OCI-LY1 (cell line): ENCODE results near the gene JPH2.
A peak's percentile ranks its signal among the peaks of the same experiment; 100 is the strongest.

Experiments used
- H2AFZ ChIP-seq: fragments of 200-600 bp; sonication (generic), shearing (Covaris generic); 2 replicates; pipeline ENCODE4 v1.6.0; 2014; ENCODE audit warnings: antibody characterized with exemption, mild to moderate bottlenecking, low read length
- H3F3A ChIP-seq: fragments of 200-600 bp; sonication (generic), shearing (Covaris generic); 2 replicates; pipeline ENCODE4 v1.6.0; 2014; ENCODE audit warnings: mild to moderate bottlenecking, antibody characterized with exemption, low read length, moderate library complexity; ENCODE audit not compliant: insufficient read depth
- H3K27ac ChIP-seq: fragments of 200-600 bp; sonication (generic); 2 replicates; pipeline ENCODE4 v1.5.1; 2014; ENCODE audit warnings: low read length, mixed run types, mild to moderate bottlenecking, low read depth; ENCODE audit not compliant: poor library complexity, severe bottlenecking
- H3K27me3 ChIP-seq: fragments of 200-600 bp; sonication (generic); 2 replicates; pipeline ENCODE4 v1.6.0; 2014; ENCODE audit warnings: antibody characterized with exemption, mild to moderate bottlenecking, low read length, moderate library complexity; ENCODE audit not compliant: insufficient read depth
- H3K36me3 ChIP-seq: fragments of 200-600 bp; sonication (generic); 2 replicates; pipeline ENCODE4 v1.6.1; 2014; ENCODE audit warnings: mild to moderate bottlenecking, antibody characterized with exemption, low read length, moderate library complexity, mixed read lengths; ENCODE audit not compliant: insufficient read depth
- H3K4me1 ChIP-seq: fragments of 200-600 bp; sonication (generic); 2 replicates; pipeline ENCODE4 v1.5.1; 2014; ENCODE audit warnings: mild to moderate bottlenecking, low read length, moderate library complexity; ENCODE audit not compliant: insufficient read depth, severe bottlenecking
- H3K4me2 ChIP-seq: fragments of 200-600 bp; sonication (generic), shearing (Covaris generic); 2 replicates; pipeline ENCODE4 v1.6.1; 2014; ENCODE audit warnings: low read length
- H3K4me3 ChIP-seq: fragments of 200-600 bp; sonication (generic); 2 replicates; pipeline ENCODE4 v1.5.1; 2014; ENCODE audit warnings: low read length, low read depth, mild to moderate bottlenecking, mixed read lengths; ENCODE audit not compliant: poor library complexity, severe bottlenecking
- H3K79me2 ChIP-seq: fragments of 200-600 bp; shearing (Covaris generic); 2 replicates; pipeline ENCODE4 v1.6.1; 2016; ENCODE audit warnings: mixed run types, low read length, mixed read lengths; ENCODE audit not compliant: insufficient read depth
- H3K9ac ChIP-seq: fragments of 200-600 bp; sonication (generic), shearing (Covaris generic); 2 replicates; pipeline ENCODE4 v1.6.1; 2014; ENCODE audit warnings: mild to moderate bottlenecking, low read length, mixed read lengths
- H3K9me2 ChIP-seq: fragments of 200-600 bp; sonication (generic), shearing (Covaris generic); 2 replicates; pipeline ENCODE4 v1.6.1; 2014; ENCODE audit warnings: low read depth, mild to moderate bottlenecking, low read length, mixed read lengths
- H3K9me3 ChIP-seq: fragments of 200-600 bp; shearing (Covaris generic); 2 replicates; pipeline ENCODE4 v1.6.1; 2014; ENCODE audit warnings: low read length, mixed read lengths
- H4K20me1 ChIP-seq: fragments of 200-600 bp; sonication (generic), shearing (Covaris generic); 2 replicates; pipeline ENCODE4 v1.6.0; 2016; ENCODE audit warnings: mild to moderate bottlenecking, low read length; ENCODE audit not compliant: insufficient read depth
- EZH2 ChIP-seq: fragments of 200-600 bp; sonication (generic), shearing (Covaris generic); IDR thresholded peaks from 2 replicates; pipeline ENCODE4 v1.8.0; 2017; ENCODE audit warnings: borderline replicate concordance, mixed run types, mild to moderate bottlenecking, antibody characterized with exemption, low read length, moderate library complexity, mixed read lengths
- TF ChIP-seq, protein P1 (sequence below): fragments of 200-600 bp; sonication (generic), shearing (Covaris generic); IDR thresholded peaks from 2 replicates; pipeline ENCODE4 v1.5.1; 2017; ENCODE audit warnings: mild to moderate bottlenecking, antibody characterized with exemption, low read length, moderate library complexity, mixed read lengths

JPH2 gene

DNA sequence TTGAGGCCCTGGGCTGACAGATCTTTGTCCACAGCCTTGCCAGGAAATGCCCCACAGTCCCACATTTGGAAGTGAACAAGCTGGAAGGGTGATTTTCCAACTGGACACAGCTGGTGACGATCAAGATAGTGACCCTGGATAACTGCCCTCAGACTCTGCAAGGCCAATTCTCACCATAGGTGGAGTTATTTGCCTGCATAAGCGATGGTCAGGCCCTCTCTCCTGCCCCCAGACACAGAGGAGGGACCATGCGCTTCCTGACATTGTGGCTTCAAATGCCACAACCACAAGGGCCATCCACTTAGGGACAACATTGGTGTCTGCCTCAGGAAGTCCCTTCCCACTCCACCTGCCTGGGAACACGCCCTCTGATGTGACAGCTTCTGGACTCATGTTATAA is 96.0 kb downstream of the JPH2 start:
- H3K9ac ChIP-seq: no peak overlapping the region
- no peaks in the 10 kb centered on the region for H3K36me3 ChIP-seq
- no peaks in the 10 kb centered on the region for H3F3A ChIP-seq
- no peak overlapping the region for H3K4me3 ChIP-seq
- no peaks in the 10 kb centered on the region for H3K9me3 ChIP-seq
- no peaks in the 10 kb centered on the region for H3K27me3 ChIP-seq
- peaks cover 37% of the 10 kb centered on the region for H3K4me1 ChIP-seq
- no peak overlapping the region for H2AFZ ChIP-seq
- no peaks in the 10 kb centered on the region for H4K20me1 ChIP-seq
- no peak for TF ChIP-seq EZH2
- TF ChIP-seq, protein P1, sequence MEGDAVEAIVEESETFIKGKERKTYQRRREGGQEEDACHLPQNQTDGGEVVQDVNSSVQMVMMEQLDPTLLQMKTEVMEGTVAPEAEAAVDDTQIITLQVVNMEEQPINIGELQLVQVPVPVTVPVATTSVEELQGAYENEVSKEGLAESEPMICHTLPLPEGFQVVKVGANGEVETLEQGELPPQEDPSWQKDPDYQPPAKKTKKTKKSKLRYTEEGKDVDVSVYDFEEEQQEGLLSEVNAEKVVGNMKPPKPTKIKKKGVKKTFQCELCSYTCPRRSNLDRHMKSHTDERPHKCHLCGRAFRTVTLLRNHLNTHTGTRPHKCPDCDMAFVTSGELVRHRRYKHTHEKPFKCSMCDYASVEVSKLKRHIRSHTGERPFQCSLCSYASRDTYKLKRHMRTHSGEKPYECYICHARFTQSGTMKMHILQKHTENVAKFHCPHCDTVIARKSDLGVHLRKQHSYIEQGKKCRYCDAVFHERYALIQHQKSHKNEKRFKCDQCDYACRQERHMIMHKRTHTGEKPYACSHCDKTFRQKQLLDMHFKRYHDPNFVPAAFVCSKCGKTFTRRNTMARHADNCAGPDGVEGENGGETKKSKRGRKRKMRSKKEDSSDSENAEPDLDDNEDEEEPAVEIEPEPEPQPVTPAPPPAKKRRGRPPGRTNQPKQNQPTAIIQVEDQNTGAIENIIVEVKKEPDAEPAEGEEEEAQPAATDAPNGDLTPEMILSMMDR: no peak
- no peaks in the 10 kb centered on the region for H3K79me2 ChIP-seq
- no peak overlapping the region for H3K4me2 ChIP-seq
- no peak overlapping the region for H3K27ac ChIP-seq
- no peaks in the 10 kb centered on the region for H3K9me2 ChIP-seq

DNA sequence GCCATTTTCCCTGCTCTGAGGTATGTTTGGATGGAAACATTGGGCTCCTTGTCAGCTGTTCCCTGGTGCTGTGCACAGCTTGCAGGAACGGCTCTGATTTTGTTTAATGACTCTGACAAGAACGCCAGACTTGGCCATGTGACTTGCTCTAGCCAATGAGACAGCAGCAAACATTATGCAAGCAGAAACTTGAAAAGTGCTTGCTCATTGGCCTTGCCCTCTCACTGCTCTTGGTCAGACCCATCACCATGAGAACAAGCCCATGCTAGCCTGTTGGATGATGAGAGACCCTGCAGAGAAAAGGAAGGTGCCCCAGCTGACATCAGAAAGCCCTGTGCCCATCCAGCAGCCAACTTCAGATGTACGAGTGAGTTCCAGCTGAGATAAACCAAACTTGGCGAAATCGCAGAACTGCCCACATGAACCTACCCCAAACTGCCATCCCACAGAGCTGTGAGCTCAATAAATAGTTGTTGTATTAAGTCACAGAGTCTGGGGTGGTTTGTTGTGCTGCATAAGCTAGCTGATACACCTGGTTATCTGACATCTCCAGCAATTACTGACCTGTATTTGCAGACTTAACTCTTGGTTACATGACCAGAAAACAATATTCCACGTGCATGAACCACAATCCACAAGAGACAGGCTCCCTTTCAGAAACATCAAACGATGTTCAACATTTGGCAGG is 96.9 kb downstream of the JPH2 start:
- Histone ChIP-seq H3K4me3 (peak overlapping the region; percentile 29), H3K4me1 (peaks cover 41% of the 10 kb centered on the region), H3K27me3 (no peaks in the 10 kb centered on the region), H3K4me2 (peak overlapping the region; percentile 38), H2AFZ (no peak overlapping the region; the same call in 1 of the 2 replicates), H3K27ac (no peak overlapping the region), H3K9me3 (no peaks in the 10 kb centered on the region), H3K9ac (no peak overlapping the region), H3F3A (no peaks in the 10 kb centered on the region), H3K36me3 (no peaks in the 10 kb centered on the region), H3K79me2 (no peaks in the 10 kb centered on the region), H3K9me2 (no peaks in the 10 kb centered on the region), H4K20me1 (no peaks in the 10 kb centered on the region)
- no peak for TF ChIP-seq EZH2
- TF ChIP-seq, protein P1: no peak

DNA sequence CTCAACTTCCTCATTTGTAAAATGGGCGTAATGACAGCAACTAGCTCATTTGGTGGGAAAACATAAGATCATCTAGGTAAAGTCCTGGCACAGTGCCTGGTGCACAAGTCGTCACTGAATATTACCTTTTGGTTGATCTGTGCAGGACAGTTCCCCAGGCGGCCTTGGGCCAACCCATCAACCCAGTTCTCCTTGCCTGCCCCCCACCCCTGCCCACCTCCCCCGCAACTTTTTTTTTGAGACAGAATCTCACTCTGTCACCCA is 99.2 kb downstream of the JPH2 start:
- H3K9me2 ChIP-seq: no peaks in the 10 kb centered on the region
- TF ChIP-seq, protein P1: no peak
- TF ChIP-seq EZH2: no peak
- no peaks in the 10 kb centered on the region for H3K79me2 ChIP-seq
- no peaks in the 10 kb centered on the region for H4K20me1 ChIP-seq
- H3K4me3 ChIP-seq: no peak overlapping the region
- H3K27me3 ChIP-seq: no peaks in the 10 kb centered on the region
- H2AFZ ChIP-seq: no peak overlapping the region
- peaks cover 39% of the 10 kb centered on the region for H3K4me1 ChIP-seq
- H3K36me3 ChIP-seq: no peaks in the 10 kb centered on the region
- H3K9me3 ChIP-seq: no peaks in the 10 kb centered on the region
- no peaks in the 10 kb centered on the region for H3F3A ChIP-seq
- no peak overlapping the region for H3K9ac ChIP-seq
- no peak overlapping the region for H3K4me2 ChIP-seq
- no peak overlapping the region for H3K27ac ChIP-seq
